ENCODE results near the gene ENTHD1.

The ENTHD1 gene

GRCh38 chr22:39932166-39932565 is 38.6 kb upstream of the ENTHD1 start:
- TF ChIP-seq GATA2 (IDR thresholded peaks at IDR 0.05; ENCODE audit: low read depth, low read length) = no peak
- TF ChIP-seq GATA3 (IDR thresholded peaks at IDR 0.05; ENCODE audit: low read depth, low read length) = no peak

GRCh38 chr22:39931251-39931650 is 37.7 kb upstream of the ENTHD1 start:
- TF ChIP-seq GATA2 (IDR thresholded peaks at IDR 0.05; ENCODE audit: low read depth, low read length) = no peak
- no peak for TF ChIP-seq GATA3 (IDR thresholded peaks at IDR 0.05; ENCODE audit: low read depth, low read length)

GRCh38 chr22:39928536-39929520 is 35.3 kb upstream of the ENTHD1 start:
- TF ChIP-seq GATA2 (IDR thresholded peaks at IDR 0.05; ENCODE audit: low read depth, low read length) (no peak), GATA3 (IDR thresholded peaks at IDR 0.05; ENCODE audit: low read depth, low read length) (no peak)

- TF ChIP-seq GATA3 (IDR thresholded peaks at IDR 0.05; ENCODE audit: low read depth, low read length) (no peak), GATA2 (IDR thresholded peaks at IDR 0.05; ENCODE audit: low read depth, low read length) (no peak)
Measured at GRCh38 chr22:39927544-39927943, 34.0 kb upstream of the ENTHD1 start.

- no peak for TF ChIP-seq GATA2 (IDR thresholded peaks at IDR 0.05; ENCODE audit: low read depth, low read length)
- TF ChIP-seq GATA3 (IDR thresholded peaks at IDR 0.05; ENCODE audit: low read depth, low read length) = no peak
Measured at GRCh38 chr22:39926753-39927152, 33.2 kb upstream of the ENTHD1 start.

GRCh38 chr22:39925909-39926679 is 32.5 kb upstream of the ENTHD1 start:
- no peak for TF ChIP-seq GATA2 (IDR thresholded peaks at IDR 0.05; ENCODE audit: low read depth, low read length)
- TF ChIP-seq GATA3 (IDR thresholded peaks at IDR 0.05; ENCODE audit: low read depth, low read length) = no peak

- no peak for TF ChIP-seq GATA3 (IDR thresholded peaks at IDR 0.05; ENCODE audit: low read depth, low read length)
- TF ChIP-seq GATA2 (IDR thresholded peaks at IDR 0.05; ENCODE audit: low read depth, low read length) = no peak
Measured at GRCh38 chr22:39925273-39925672, 31.7 kb upstream of the ENTHD1 start.

- no peak for TF ChIP-seq GATA2 (IDR thresholded peaks at IDR 0.05; ENCODE audit: low read depth, low read length)
- no peak for TF ChIP-seq GATA3 (IDR thresholded peaks at IDR 0.05; ENCODE audit: low read depth, low read length)
Measured at GRCh38 chr22:39924286-39924685, 30.7 kb upstream of the ENTHD1 start.

- TF ChIP-seq GATA2 (IDR thresholded peaks at IDR 0.05; ENCODE audit: low read depth, low read length) = no peak
- TF ChIP-seq GATA3 (IDR thresholded peaks at IDR 0.05; ENCODE audit: low read depth, low read length) = no peak
Measured at GRCh38 chr22:39923696-39924095, 30.1 kb upstream of the ENTHD1 start.

GRCh38 chr22:39920134-39920743 is 26.7 kb upstream of the ENTHD1 start:
- TF ChIP-seq GATA3 (IDR thresholded peaks at IDR 0.05; ENCODE audit: low read depth, low read length) (no peak), GATA2 (IDR thresholded peaks at IDR 0.05; ENCODE audit: low read depth, low read length) (no peak; the same call in 1 of the 2 replicates)

GRCh38 chr22:39917776-39918495 is 24.4 kb upstream of the ENTHD1 start:
- TF ChIP-seq GATA2 (IDR thresholded peaks at IDR 0.05; ENCODE audit: low read depth, low read length) (no peak), GATA3 (IDR thresholded peaks at IDR 0.05; ENCODE audit: low read depth, low read length) (no peak)

GRCh38 chr22:39917197-39917643 is 23.7 kb upstream of the ENTHD1 start:
- TF ChIP-seq GATA3 (IDR thresholded peaks at IDR 0.05; ENCODE audit: low read depth, low read length) = no peak
- TF ChIP-seq GATA2 (IDR thresholded peaks at IDR 0.05; ENCODE audit: low read depth, low read length) = no peak

GRCh38 chr22:39916496-39916895 is 22.9 kb upstream of the ENTHD1 start:
- TF ChIP-seq GATA2 (IDR thresholded peaks at IDR 0.05; ENCODE audit: low read depth, low read length) (no peak), GATA3 (IDR thresholded peaks at IDR 0.05; ENCODE audit: low read depth, low read length) (no peak)
